Upper lobe of left lung (tissue), 6 donors: ENCODE measurements around the gene FOXD4L5. TPM values are rescaled to one million over a fixed set of nuclear protein-coding genes. Genes with fewer than 3 reads are reported as not detected.
"Not testable (repeated sequence)": the region's sequence is repeated elsewhere in the genome, so short reads cannot be mapped to it uniquely, and the experiment has no call there.

Experiments
- ATAC-seq, 2 donors: fragments of 200-7000 bp; cut with Tn5 transposase; one replicate each; pipeline ENCODE4 v1.9.1; 2022; ENCODE audit warnings: mild to moderate bottlenecking in 2 of 2, moderate library complexity in 2 of 2; ENCODE audit not compliant: low FRiP score in 2 of 2
- DNase-seq, 2 donors: peaks; one replicate each; pipeline ENCODE4 v3.0.0-alpha.2; 2019 to 2020
- H3K27ac ChIP-seq, 4 donors: fragments of 200-600 bp; sonication (generic); one replicate each; pipeline ENCODE4 v1.5.1; 2016 to 2019
- H3K27me3 ChIP-seq, 4 donors: fragments of 200-600 bp; sonication (generic); one replicate each; pipeline ENCODE4 v1.5.1; 2017 to 2019
- H3K36me3 ChIP-seq, 4 donors: fragments of 200-600 bp; sonication (generic); one replicate each; pipeline ENCODE4 v1.5.1; 2016 to 2019
- H3K4me1 ChIP-seq, 4 donors: fragments of 200-600 bp; sonication (generic); one replicate each; pipeline ENCODE4 v1.5.1; 2018 to 2019
- H3K4me3 ChIP-seq, 4 donors: fragments of 200-600 bp; sonication (generic); one replicate each; pipeline ENCODE4 v1.5.1; 2017 to 2019; ENCODE audit warnings: mild to moderate bottlenecking in 2 of 4, moderate library complexity in 1 of 4
- H3K9me3 ChIP-seq, 4 donors: fragments of 200-600 bp; sonication (generic); one replicate each; pipeline ENCODE4 v1.5.1; 2018 to 2019
- WGBS, 2 donors: methylation state at CpG; one replicate each; pipeline ENCODE4 v1.1.5; 2017 to 2018; 5-methylcytosine and 5-hydroxymethylcytosine counted together
- small RNA-seq, 4 donors: library from RNA; depleted of rRNA; stranded (forward); fragments of <200 nt; gene quantifications; one replicate each; pipeline ENCODE3, GENCODE V24; 2016
- total RNA-seq, 6 donors: library from RNA; depleted of rRNA in 4 of 6; stranded (reverse); fragments of >200 nt in 4 of 6; gene quantifications; one replicate each; pipeline versions ENCODE4 v1.1.0 to v1.2.1, GENCODE V29; 2016 to 2021
- donor health status: DM: no; HTN: no; CAD: no; lungs with moderate emphysema.
- donor health status: DM: no; HTN: yes; CAD: no; lungs with severe emphysema.

FOXD4L5 gene
- under 1 TPM in 3 of 6 donors, not detected in 3; 0.13 to 0.29 (median 0.15) TPM for total RNA-seq

DNA sequence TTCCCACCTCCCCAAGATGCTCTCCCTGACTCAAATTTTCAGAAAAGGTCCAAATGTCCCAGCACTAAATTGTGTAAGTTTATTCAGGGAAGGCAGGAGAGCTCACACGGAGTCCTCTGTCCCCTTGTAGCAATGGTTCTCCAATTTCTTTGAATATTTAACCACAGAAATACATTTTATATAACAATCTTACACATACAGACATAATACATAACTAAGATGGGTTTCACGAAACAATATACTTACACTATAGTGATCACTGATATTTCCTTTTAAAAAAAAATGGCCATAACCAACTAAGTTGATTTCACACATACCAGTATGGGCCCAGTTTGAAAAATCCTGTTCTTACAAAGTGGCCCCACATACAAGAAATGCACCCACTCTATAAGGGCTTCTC, at the start of gene FOXD4L5:
TSS of gene FOXD4L5 (minus strand) at position 101 of the 400 bp plus-strand sequence. CDS start 832 bp downstream, outside the sequence.
- not testable (repeated sequence) for ATAC-seq
- WGBS, 2 donors = 86 to 94% methylated on average over 1 of the region's 2 CpGs

DNA sequence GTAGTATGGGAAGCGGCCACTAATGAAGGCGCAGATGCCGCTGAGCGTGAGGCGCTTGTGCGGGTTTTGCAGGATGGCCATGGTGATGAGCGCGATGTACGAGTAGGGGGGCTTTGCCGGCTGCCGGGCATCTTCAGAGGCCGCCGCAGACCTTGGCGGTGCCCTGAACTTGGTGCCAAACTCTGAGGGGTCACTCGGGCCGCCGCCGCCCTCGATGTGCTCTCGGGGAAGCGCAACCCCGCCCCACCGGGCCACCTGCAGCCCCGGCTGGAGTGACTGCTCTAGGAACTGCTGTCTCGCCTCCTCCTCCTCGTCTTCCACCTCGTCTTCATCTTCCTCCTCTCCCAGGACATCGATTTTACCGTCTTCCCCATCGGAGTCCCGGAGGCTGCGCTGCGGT, 1.1 kb downstream of the FOXD4L5 start:
- H3K9me3 ChIP-seq, H3K4me1 ChIP-seq, H3K27ac ChIP-seq, ATAC-seq, H3K27me3 ChIP-seq, H3K4me3 ChIP-seq, H3K36me3 ChIP-seq: not testable (repeated sequence)
- 2% methylated on average over 9 of the region's 33 CpGs; no CpG with 5 or more reads in 1 of the 2 donors for WGBS, 2 donors
- DNase-seq = peak in 1 of 2 donors; percentile 60

More for the DNA sequence above, at the start of gene FOXD4L5:
- not testable (repeated sequence) for H3K4me1 ChIP-seq, H3K36me3 ChIP-seq, H3K27me3 ChIP-seq, DNase-seq, H3K9me3 ChIP-seq, H3K27ac ChIP-seq, H3K4me3 ChIP-seq

DNA sequence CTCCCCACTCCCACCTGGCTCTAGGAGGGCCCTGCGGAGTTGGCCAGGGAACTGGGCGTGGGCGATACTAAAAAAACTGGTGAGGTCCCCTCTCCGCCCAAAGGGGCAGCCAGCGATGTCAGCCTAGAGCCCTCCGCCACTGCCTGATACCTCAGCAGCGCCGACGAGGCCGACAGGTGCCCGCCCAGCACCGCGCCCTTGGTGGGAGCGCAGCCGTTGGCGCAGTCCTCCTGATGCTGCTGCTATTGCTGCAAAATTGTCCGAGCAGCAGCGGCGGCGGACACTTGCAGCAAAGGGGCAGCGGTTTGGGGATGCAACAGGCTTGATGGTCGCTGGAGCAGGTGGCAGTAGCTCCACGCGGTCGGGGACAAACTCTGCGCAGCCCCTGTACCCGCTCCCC, 2.0 kb downstream of the FOXD4L5 start:
- H3K4me1 ChIP-seq, H3K27me3 ChIP-seq, H3K27ac ChIP-seq, H3K4me3 ChIP-seq, H3K9me3 ChIP-seq, DNase-seq, H3K36me3 ChIP-seq, ATAC-seq: not testable (repeated sequence)
- no CpG with 5 or more reads among the region's 27 CpGs for WGBS, 2 donors

Small RNAs within 50 kb of the gene (small RNA-seq; reads per million reads assigned to genes)
- 0 reads per million in 4 donors for gene IGKV1OR9-1
